Naive thymus-derived CD4-positive, alpha-beta T cell (primary cell): ENCODE data around the gene HES3. TPM values are rescaled to one million over a fixed set of nuclear protein-coding genes. Genes with fewer than 3 reads are reported as not detected.

Experiments
- ATAC-seq: fragments of 150-1000 bp; cut with Tn5 transposase; 2 replicates; pipeline ENCODE4 v1.10.0; 2021; ENCODE audit warnings: mild to moderate bottlenecking, moderate library complexity
- CTCF ChIA-PET: fragments of 350-600 bp; sonication (Branson Sonifier 250); formaldehyde crosslinking; loops from one replicate; lab custom pipeline; 2021; ENCODE audit warnings: antibody characterized with exemption; lab: Charles Lee
- POLR2A ChIA-PET: fragments of 350-600 bp; sonication (Branson Sonifier 250); formaldehyde crosslinking; loops from one replicate; lab custom pipeline; 2021; ENCODE audit warnings: antibody characterized with exemption, inconsistent platforms; lab: Charles Lee
- DNase-seq, 9 donors: peaks; one replicate each; pipeline versions ENCODE4 v3.0.0 to v3.0.0-alpha.2; 2020 to 2022; ENCODE audit warnings: mixed read lengths in 1 of 9
- H3K27ac ChIP-seq: one replicate; pipeline ENCODE4 v1.7.0; 2013; ENCODE audit warnings: mild to moderate bottlenecking, low read depth, low read length, moderate library complexity
- H3K27me3 ChIP-seq, 2 donors: one replicate each; pipeline ENCODE4 v1.7.0; 2013; ENCODE audit warnings: low read length in 2 of 2, mild to moderate bottlenecking in 2 of 2, moderate library complexity in 2 of 2; ENCODE audit not compliant: control insufficient read depth in 2 of 2, insufficient read depth in 2 of 2
- H3K36me3 ChIP-seq, 3 experiments: 1 replicate in 2 of 3; 2 replicates in 1 of 3; pipeline ENCODE4 v1.7.0; 2013; ENCODE audit warnings: low read length in 3 of 3, mild to moderate bottlenecking in 3 of 3, moderate library complexity in 1 of 3; ENCODE audit not compliant: insufficient read depth in 3 of 3, control insufficient read depth in 2 of 3
- H3K4me1 ChIP-seq, 2 donors: one replicate each; pipeline ENCODE4 v1.7.0; 2013; ENCODE audit warnings: low read length in 2 of 2, mild to moderate bottlenecking in 2 of 2, moderate library complexity in 1 of 2; ENCODE audit not compliant: control insufficient read depth in 2 of 2, insufficient read depth in 2 of 2
- H3K4me3 ChIP-seq: 2 replicates; pipeline ENCODE4 v1.7.0; 2013; ENCODE audit warnings: mild to moderate bottlenecking, low read length
- H3K9me3 ChIP-seq, 3 experiments: 1 replicate in 2 of 3; 2 replicates in 1 of 3; pipeline ENCODE4 v1.7.0; 2013; ENCODE audit warnings: low read length in 3 of 3; ENCODE audit not compliant: control insufficient read depth in 2 of 3
- H3K27ac Mint-ChIP-seq, 9 donors: one replicate each; pipeline ENCODE4 v1.8.0; 2020 to 2022; ENCODE audit warnings: mixed read lengths in 9 of 9, mild to moderate bottlenecking in 8 of 9, moderate library complexity in 5 of 9, inconsistent platforms in 2 of 9
- H3K27me3 Mint-ChIP-seq, 5 donors: one replicate each; pipeline ENCODE4 v1.8.0; 2021 to 2022; ENCODE audit warnings: mixed read lengths in 5 of 5, mild to moderate bottlenecking in 1 of 5
- H3K36me3 Mint-ChIP-seq, 5 donors: one replicate each; pipeline ENCODE4 v1.8.0; 2020 to 2022; ENCODE audit warnings: mixed read lengths in 5 of 5, mild to moderate bottlenecking in 3 of 5, inconsistent platforms in 1 of 5
- H3K4me1 Mint-ChIP-seq, 7 donors: one replicate each; pipeline ENCODE4 v1.8.0; 2020 to 2022; ENCODE audit warnings: mixed read lengths in 7 of 7, mild to moderate bottlenecking in 3 of 7, inconsistent platforms in 1 of 7
- H3K4me3 Mint-ChIP-seq, 10 donors: one replicate each; pipeline ENCODE4 v1.8.0; 2020 to 2022; ENCODE audit warnings: mild to moderate bottlenecking in 10 of 10, mixed read lengths in 10 of 10, moderate library complexity in 6 of 10, inconsistent platforms in 2 of 10
- H3K9me3 Mint-ChIP-seq, 11 donors: one replicate each; pipeline ENCODE4 v1.8.0; 2020 to 2022; ENCODE audit warnings: mixed read lengths in 11 of 11, mild to moderate bottlenecking in 4 of 11, inconsistent platforms in 1 of 11, moderate library complexity in 1 of 11
- intact Hi-C, 2 donors: fragments of 100-400 bp; cut with micrococcal nuclease; formaldehyde crosslinking; loops; one replicate each; pipeline ENCODE4 v1.15.1; 2023
- polyA plus RNA-seq, 2 donors: library from polyadenylated mRNA; unstranded; fragments of 300-500 nt; fragmentation: Illumina TruSeq; gene quantifications; one replicate each; pipeline ENCODE4 v1.2.3, GENCODE V29; 2021
- total RNA-seq, 6 experiments: library from RNA in 5 of 6; stranded (reverse) in 5 of 6; gene quantifications; 1 replicate in 5 of 6; 2 replicates in 1 of 6; pipeline ENCODE4 v1.2.3 and lab custom pipeline; 2021 to 2026

The HES3 gene
- total and polyA plus RNA-seq, 7 experiments from 2014 or later = not detected

GRCh38 chr1:6271554-6271953 lies 27.6 kb downstream of the HES3 start:
- H3K27me3 ChIP-seq = no peaks in the 10 kb centered on the region
- H3K27ac ChIP-seq = no peak overlapping the region
- no peaks in the 10 kb centered on the region for H3K4me1 ChIP-seq
- ChIA-PET POLR2A (no interaction called here), CTCF (no interaction called here)
- no peak overlapping the region for H3K4me3 ChIP-seq
- H3K27me3 Mint-ChIP-seq = no peaks in the 10 kb centered on the region
- H3K4me3 Mint-ChIP-seq = no peak overlapping the region
- no peaks in the 10 kb centered on the region for H3K9me3 Mint-ChIP-seq
- H3K27ac Mint-ChIP-seq = no peak overlapping the region
- no peak for ATAC-seq
- no peak for DNase-seq
- H3K4me1 Mint-ChIP-seq = peaks cover 0 to 4% (median 0%) of the 10 kb centered on the region in 7 donors
- intact Hi-C loops = no loop called here
- H3K36me3 ChIP-seq = no peaks in the 10 kb centered on the region
- no peaks in the 10 kb centered on the region for H3K9me3 ChIP-seq
- no peaks in the 10 kb centered on the region for H3K36me3 Mint-ChIP-seq

GRCh38 chr1:6272452-6272851 lies 28.5 kb downstream of the HES3 start:
- Mint-ChIP-seq H3K27me3 (no peaks in the 10 kb centered on the region), H3K9me3 (no peaks in the 10 kb centered on the region), H3K4me3 (no peak overlapping the region), H3K4me1 (peaks cover 0 to 4% (median 0%) of the 10 kb centered on the region in 7 donors), H3K27ac (no peak overlapping the region), H3K36me3 (no peaks in the 10 kb centered on the region)
- Histone ChIP-seq H3K9me3 (no peaks in the 10 kb centered on the region), H3K27me3 (no peaks in the 10 kb centered on the region), H3K27ac (no peak overlapping the region), H3K4me3 (no peak overlapping the region), H3K36me3 (no peaks in the 10 kb centered on the region), H3K4me1 (no peaks in the 10 kb centered on the region)
- POLR2A ChIA-PET = no interaction called here
- intact Hi-C loops = no loop called here
- DNase-seq (no peak), ATAC-seq (no peak)
- CTCF ChIA-PET = no interaction called here

GRCh38 chr1:6272868-6273267 lies 28.9 kb downstream of the HES3 start:
- Histone ChIP-seq H3K36me3 (no peaks in the 10 kb centered on the region), H3K4me3 (no peak overlapping the region), H3K27me3 (no peaks in the 10 kb centered on the region), H3K4me1 (no peaks in the 10 kb centered on the region), H3K9me3 (no peaks in the 10 kb centered on the region), H3K27ac (no peak overlapping the region)
- no peak overlapping the region for H3K27ac Mint-ChIP-seq
- H3K9me3 Mint-ChIP-seq = no peaks in the 10 kb centered on the region
- no peak for DNase-seq
- intact Hi-C loops = no loop called here
- H3K27me3 Mint-ChIP-seq = no peaks in the 10 kb centered on the region
- H3K4me3 Mint-ChIP-seq = no peak overlapping the region
- ATAC-seq = no peak
- CTCF ChIA-PET = no interaction called here
- POLR2A ChIA-PET = no interaction called here
- no peaks in the 10 kb centered on the region for H3K36me3 Mint-ChIP-seq
- H3K4me1 Mint-ChIP-seq = peaks cover 0 to 2% (median 0%) of the 10 kb centered on the region in 7 donors

- no peaks in the 10 kb centered on the region for H3K9me3 ChIP-seq
- no peaks in the 10 kb centered on the region for H3K27me3 Mint-ChIP-seq
- no peaks in the 10 kb centered on the region for H3K36me3 ChIP-seq
- H3K27ac Mint-ChIP-seq = no peak overlapping the region
- no peaks in the 10 kb centered on the region for H3K4me1 ChIP-seq
- no peaks in the 10 kb centered on the region for H3K9me3 Mint-ChIP-seq
- H3K4me1 Mint-ChIP-seq = no peaks in the 10 kb centered on the region
- ATAC-seq = no peak
- no peak overlapping the region for H3K27ac ChIP-seq
- POLR2A ChIA-PET = no interaction called here
- no peak for DNase-seq
- H3K4me3 ChIP-seq = no peak overlapping the region
- intact Hi-C loops = no loop called here
- H3K27me3 ChIP-seq = no peaks in the 10 kb centered on the region
- CTCF ChIA-PET = no interaction called here
- H3K36me3 Mint-ChIP-seq = no peaks in the 10 kb centered on the region
- H3K4me3 Mint-ChIP-seq = no peak overlapping the region
Measured at GRCh38 chr1:6273380-6273891, 29.5 kb downstream of the HES3 start.

- Histone ChIP-seq H3K4me1 (no peaks in the 10 kb centered on the region), H3K36me3 (no peaks in the 10 kb centered on the region), H3K27ac (no peak overlapping the region), H3K4me3 (no peak overlapping the region), H3K27me3 (no peaks in the 10 kb centered on the region), H3K9me3 (no peaks in the 10 kb centered on the region)
- ATAC-seq (no peak), DNase-seq (no peak)
- Mint-ChIP-seq H3K36me3 (peaks cover 0 to 4% (median 0%) of the 10 kb centered on the region in 5 donors), H3K4me3 (no peak overlapping the region), H3K4me1 (no peaks in the 10 kb centered on the region), H3K9me3 (no peaks in the 10 kb centered on the region), H3K27ac (no peak overlapping the region), H3K27me3 (no peaks in the 10 kb centered on the region)
- ChIA-PET POLR2A (no interaction called here), CTCF (no interaction called here)
- intact Hi-C loops = no loop called here
Measured at GRCh38 chr1:6274102-6274501, 30.1 kb downstream of the HES3 start.

GRCh38 chr1:6274622-6275139 lies 30.7 kb downstream of the HES3 start:
- ChIA-PET POLR2A (no interaction called here), CTCF (no interaction called here)
- H3K4me1 ChIP-seq = no peaks in the 10 kb centered on the region
- Mint-ChIP-seq H3K36me3 (peaks cover 0 to 4% (median 0%) of the 10 kb centered on the region in 5 donors), H3K27ac (no peak overlapping the region), H3K27me3 (no peaks in the 10 kb centered on the region), H3K9me3 (no peaks in the 10 kb centered on the region), H3K4me3 (no peak overlapping the region), H3K4me1 (no peaks in the 10 kb centered on the region)
- no peak overlapping the region for H3K4me3 ChIP-seq
- DNase-seq (no peak), ATAC-seq (no peak)
- intact Hi-C loops = no loop called here
- H3K27me3 ChIP-seq = no peaks in the 10 kb centered on the region
- H3K27ac ChIP-seq = no peak overlapping the region
- H3K36me3 ChIP-seq = no peaks in the 10 kb centered on the region
- no peaks in the 10 kb centered on the region for H3K9me3 ChIP-seq
